GM19193 (cell line): ENCODE results near the gene RPTOR.

Source experiments
- POLR2A ChIP-seq: IDR thresholded peaks from 4 replicates; pipeline ENCODE4 v1.6.1; 2011; ENCODE audit not compliant: insufficient read depth, insufficient read length; ENCODE audit errors: extremely low read depth

RPTOR gene

DNA sequence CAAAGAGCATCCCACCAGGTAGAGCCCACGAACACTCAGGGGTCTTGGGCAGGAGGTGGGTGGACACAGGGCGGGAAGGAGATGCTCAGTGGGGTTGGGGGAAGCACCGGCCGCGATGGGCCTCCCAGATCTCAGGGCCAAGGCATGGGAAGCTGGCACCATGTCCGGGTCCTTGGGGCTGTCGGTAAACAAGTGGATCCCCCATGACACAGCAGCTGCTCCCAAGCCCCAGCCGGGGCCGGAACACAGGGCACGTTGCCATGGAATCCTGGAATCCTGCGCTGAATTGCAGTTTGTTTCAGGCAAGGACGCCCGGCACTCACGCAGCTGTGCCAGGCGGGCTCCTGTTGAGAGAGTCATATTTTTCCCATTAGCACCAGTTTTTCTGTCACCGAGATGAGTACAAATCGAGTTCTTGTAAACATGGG lies 424.0 kb downstream of the RPTOR start:
- TF ChIP-seq POLR2A, result no peak

DNA sequence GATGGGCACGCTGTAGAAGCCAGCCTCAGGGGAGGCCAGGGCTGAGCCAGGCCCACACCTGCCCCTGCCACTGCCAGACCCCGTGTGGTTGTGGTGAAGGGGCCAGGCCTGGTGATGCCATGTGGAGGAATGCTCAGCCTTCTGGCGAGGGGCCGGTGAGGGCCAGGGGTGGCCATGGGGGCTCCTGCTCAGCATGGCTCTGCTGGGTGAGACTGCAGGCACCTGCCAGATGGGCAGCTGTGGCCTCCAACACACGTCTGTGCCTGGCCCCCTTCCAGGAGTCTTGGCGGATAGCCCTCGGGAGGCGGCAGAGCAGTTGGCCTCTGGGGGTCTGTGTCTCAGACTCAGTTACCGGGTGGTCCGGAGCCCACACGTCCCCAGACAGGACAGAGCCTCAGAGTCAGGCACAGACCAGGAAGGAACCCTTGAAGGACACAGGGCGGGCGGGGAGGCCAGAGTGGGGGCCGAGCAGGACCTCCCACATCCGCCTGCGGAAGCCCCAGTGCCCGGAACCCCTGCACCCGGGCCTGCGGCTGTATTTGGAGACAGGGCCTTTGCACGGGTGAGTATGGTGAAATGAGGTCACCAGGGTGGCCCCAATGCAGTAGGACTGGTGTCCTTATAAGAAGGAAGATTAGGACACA lies 424.5 kb downstream of the RPTOR start:
- TF ChIP-seq POLR2A, result no peak

DNA sequence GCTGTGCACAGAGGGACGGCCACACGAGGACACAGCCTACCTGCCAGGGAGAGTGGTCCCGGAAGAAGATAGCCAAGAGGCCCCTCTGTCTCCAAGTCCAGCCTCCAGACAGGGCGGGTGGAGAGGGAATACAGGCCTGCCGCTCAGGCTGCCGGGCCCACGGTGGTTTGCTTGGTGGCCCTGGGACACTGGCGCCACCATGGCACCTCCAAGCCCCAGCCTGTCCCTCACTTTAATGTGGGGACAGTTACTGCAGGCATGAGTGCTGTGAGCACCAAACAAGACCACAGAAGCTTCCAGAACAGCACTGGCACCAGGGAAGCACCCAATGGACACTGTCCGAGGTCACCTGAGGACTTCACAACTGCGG lies 425.0 kb downstream of the RPTOR start:
- TF ChIP-seq POLR2A, result no peak

DNA sequence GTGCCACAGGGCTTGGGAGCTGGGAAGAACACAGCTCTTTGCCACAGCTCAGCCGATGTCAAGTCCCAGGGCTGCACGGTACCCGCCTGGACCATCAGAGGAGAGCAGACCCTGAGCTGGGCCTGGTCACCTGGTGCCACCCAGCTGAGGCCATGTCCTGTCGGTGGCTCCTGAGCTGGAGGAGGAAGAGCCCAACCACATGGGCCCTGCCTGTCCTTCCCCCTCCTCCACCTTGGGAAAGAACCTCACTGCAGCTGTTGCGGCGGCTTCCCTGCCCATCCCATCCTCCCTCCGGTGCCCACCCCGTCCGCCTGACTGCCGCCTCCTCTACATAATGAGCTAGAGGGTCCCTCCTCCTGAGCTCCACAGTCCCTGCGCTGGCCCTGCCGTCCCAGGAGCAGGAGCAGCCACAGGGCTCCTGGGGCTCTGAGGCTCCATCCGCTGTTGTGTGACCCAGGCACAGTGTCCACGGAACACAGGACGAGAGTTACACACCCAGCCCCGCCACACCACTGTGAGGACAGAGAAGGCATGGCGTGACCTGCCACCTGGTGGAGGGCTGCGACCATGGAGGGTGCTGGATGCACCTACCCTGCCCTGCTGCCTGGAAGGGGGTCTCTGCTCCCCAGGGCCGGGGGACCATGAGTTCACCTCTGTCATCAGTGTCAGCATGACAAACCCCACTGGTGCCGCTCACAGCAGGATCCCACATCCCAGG lies 425.6 kb downstream of the RPTOR start:
- TF ChIP-seq POLR2A, result peak; percentile 18

DNA sequence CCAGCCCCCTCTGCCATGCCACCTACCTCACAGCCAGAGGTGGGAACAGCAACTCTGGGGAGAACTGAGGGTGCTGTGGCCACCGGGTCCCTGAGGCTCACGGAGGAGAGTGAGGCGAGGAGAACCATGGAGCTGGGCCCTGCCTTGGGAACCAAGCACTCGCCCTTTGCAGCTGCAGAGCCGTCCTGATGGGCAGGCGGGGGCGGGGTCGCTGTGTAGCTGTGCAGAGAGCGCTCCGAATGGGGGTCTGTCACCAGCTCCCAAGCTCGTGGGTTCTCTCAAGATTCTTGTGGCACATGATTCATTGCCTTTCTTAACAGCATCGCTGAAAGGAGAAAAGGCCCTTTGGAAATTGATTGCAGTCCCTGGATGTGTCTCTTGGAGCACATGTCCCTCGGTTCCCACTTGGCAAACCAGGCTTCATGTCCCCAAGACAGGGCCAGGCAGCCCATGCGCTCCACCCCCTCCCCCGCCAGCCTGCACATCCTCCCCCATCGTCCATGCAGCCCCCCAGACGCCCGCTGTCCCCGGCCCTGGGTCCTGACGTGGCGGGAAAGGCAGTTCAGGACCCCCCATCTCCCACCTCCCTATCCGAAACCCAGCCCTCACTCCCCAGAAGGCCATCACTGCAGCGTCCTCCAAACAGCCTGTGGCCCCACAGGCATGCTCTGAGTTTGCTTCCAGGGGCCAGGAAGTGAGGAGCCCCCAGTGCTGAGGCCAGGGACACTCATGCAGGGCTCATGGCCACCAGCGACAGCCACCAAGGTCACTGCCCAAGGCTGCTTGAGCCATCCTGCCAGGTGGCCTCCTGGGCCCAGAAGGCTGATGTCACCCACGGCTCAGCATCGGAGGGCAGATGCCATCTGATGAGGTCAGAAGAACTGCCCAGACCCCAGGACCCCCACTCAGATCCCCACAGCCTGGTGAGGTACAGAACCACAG lies 426.4 kb downstream of the RPTOR start:
- no peak for TF ChIP-seq POLR2A

DNA sequence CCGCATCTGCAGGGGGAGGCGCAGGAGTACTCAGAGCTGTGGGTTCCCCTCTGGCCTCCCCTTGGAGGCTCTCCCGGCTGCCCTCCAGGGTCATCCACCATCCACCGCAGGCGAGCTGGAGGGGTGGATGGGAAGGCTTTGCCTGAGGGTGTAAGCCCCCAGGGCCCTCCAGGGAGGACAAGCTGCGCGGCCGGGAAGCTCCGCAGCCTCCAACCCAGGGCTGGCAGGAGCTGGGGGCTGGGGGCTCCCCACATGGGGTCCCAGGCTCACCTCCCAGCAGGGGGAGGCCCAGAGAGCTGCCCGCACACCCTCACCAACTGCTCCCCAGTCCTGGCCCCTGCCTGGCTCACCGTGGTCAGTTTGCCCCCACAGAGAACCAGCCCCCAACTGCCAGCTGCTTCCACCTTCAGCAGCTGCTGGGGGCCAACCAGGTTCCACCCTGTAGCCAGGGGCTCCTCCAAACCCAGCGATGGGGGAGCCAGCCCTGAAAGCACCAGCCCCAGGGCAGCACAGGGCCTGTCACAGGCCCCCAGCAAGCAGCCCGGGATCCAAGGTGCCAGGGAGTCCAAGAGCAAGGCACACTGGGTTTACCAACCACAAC lies 427.2 kb downstream of the RPTOR start:
- no peak for TF ChIP-seq POLR2A

DNA sequence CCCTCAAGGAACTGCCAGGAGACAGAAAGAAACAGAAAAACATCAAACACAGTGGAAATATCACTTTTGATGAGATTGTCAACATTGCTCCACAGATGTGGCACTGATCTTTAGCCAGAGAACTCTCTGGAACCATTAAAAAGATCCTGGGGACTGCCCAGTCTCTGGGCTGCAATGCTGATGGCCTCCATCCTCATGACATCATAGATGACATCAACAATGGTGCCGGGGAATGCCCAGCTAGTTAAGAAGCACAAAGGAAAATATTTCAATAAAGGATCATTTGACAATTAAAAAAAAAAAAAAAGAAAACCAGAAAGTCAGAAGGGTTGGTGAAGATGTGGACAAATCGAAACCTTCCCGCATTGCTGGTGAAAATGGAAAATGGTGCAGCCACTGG lies 432.1 kb downstream of the RPTOR start:
- TF ChIP-seq POLR2A, result no peak

DNA sequence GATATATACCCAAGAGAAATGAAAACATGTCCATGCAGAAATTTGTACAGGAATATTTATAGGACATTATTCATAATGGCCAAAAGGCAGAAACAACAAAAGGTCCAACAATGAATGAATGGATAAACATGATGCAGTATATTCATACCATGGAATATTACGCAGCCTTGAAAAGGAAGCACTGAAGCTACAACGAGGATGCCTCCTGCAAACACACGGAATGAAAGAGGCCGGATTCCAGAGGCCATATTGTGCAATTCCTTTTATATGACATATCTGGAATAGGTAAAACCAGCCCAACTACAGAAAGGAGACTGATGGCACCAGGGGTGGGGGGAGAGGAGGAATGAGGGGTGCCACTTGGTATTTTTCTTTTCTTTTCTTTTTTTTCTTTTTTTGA lies 432.5 kb downstream of the RPTOR start:
- TF ChIP-seq POLR2A, result no peak

DNA sequence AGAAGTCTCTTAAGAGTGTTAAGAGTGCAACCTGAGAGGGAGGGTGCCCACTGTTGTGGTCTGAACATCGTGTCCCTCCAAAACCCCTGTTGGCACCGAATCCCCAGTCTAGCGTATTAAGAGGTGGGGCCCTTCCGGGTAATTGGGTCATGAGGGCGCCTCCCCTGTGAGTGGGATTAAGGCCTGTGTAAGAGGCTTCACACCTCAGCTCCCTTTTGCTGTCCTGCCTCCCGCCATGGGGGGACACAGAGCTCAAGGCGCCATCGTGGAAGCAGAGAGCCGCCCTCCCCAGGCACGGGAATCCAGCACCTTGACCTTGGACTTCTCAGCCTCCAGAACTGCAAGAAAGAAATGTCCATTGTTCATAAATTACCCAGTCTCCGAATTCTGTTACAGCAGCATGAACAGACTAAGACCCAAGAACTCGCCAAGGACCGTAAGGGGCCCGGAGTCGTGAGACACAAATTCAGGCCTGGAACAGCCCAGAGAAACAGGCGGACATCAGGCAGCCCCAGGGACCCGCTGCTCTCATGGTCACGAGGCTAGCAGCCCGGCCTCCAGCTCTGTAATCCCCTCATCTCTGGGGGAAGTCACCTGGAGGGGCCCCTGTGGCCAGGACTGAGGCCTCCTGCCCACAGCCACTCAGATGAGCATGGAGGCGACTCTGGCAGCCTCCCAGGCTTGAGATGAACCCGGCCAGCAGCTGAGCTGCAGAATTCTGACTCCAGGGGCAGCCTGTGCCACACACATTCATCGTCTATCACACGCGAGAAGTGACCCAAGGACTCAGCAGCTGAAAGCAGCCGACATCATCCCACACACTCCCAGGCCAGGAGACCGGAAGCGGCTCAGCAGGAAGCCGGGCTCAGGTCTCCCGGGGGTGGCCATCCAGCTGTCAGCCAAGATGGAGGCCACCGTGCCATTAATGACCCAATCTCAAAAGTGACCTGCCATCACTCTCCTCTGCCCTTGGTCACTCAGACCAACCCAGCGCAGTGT lies 434.2 kb downstream of the RPTOR start:
- no peak for TF ChIP-seq POLR2A

DNA sequence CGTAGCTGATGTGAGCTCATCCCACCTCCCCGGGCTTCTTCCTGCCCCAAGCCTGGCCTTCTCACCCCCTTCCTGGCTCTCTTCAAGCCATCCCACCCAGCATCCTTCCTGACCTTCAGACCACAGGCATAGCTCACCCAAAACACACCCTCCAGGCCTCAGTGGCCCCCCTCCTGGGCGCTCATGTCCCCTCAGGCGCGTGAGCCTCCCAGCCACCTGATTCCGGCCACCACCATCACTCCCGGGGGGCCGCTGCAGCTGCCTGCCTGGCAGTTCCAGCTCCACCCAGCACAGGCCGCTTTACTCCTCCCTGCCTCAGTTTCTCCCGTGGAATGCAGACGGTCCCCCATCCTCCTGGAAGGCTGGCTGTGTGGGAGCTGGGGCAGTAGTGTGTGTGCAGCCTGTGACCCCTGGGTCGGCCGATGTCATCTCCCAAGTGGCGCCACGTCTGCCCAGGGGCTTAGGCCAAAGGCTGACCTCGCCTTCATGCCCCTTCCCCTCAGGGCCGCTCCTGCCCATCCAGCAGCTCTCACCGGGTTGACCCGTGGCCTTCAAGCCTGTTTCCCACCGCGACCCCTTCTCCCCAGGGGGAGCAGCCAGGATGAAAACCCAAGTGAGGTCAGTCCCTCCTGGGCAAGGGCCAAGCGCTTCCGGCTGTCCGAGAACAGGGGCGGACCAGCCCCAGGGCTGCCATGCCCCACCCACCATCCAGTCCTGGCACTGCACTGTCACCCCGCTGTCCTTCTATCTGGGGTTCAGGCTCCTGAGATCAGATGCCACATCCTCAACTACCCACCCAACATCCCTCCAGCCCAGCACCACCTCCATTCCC lies 435.1 kb downstream of the RPTOR start:
- TF ChIP-seq POLR2A, result no peak

DNA sequence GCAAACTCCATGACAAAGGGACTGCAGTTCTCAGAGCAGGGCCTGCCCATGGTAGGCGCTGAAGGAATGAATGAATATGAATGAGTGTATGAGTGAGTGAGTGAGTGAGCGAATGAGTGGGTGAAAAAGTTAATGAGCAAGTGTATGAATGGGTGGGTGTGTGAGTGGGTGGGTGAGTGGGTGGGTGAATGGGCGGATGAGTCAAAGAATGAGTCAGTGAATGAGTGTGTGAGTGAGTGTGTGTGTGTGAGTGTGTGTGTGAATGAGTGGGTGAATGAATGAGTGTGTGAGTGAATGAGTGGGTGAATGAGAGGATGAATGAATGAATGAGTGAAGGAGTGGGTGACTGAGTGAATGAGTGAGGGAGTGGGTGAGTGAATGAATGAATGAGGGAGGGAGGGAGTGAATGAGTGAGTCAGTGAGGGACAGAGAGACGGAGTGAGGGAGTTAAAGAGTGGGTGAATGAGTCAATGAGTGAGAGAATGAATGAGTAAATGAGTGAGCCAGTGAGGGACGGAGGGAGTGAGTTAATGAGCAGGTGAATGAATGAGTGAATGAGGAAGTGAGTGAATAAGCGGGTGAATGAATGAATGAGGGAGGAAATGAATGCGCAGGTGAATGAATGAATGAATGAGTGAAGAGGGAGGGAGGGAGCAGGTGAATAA lies 435.9 kb downstream of the RPTOR start:
- no peak for TF ChIP-seq POLR2A

DNA sequence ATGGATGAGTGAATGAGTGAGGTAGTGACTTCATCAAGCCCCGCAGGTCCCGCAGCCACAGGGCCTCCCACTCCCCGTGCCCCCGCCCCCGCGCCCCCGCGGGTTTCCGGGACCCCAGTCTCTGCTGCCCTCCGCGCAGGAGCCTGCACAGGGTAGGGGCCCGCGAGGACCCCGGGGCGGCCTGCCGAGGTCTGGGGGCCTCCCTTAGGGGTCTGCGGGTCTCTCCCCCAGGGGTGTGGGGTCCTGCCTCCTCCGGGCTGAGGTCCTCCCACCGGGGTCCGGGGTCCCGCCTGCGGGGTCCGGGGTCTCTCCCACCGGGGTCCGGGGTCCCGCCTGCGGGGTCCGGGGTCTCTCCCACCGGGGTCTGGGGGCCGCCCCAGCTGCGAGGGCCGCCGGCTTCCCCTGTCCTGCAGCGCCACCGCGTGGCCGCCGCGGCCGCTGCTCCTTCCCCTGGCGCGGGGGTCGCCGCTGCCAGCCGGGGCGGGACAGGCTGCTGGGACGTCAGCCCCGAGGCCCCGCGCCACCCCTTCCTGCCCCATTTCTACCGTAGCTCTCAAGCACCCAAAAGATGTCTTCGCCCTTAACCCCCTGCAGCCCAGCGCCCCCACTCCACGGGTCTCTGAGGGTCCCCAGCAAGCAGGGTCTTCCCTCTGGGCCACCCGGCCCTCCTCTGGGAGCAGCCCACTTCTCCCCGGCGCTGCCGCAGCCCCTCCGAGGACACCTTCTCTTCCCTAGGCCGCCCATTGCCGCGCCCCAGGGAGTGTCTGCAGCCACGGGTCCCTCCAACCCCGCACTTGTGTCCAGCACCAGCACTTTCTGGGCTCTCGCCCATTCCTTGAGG lies 436.6 kb downstream of the RPTOR start:
- TF ChIP-seq POLR2A, result no peak
